ENCODE results near the gene ATP2B1. TPM values are rescaled to one million over a fixed set of nuclear protein-coding genes. Genes with fewer than 3 reads are reported as not detected.

Gene ATP2B1
- total RNA-seq, 2 donors from 2014 or later: 123 to 158 TPM

DNA sequence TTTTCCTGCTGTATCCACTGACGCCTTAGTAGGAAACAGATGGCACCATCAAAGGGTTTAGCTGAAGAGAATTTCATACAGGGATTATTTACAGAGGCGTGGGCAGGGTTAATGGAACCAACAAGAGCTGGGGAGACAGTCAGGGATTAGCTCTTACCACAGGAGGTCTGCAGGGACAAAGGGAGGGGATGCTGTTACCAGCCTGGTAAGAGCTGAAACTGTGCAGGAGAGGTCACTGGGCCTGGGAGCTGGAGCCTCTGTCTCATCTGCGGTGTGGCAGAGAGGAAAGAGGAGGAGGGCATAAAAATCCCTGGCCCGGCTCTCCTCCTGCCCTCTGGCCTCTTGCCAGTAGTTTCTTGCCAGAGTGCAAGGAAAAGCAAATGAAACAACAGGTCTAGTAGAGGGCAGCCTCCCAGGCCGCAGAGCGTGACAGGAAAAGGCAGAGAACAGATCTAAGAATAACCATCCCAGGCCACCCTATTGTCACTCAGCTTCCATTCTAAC lies 163.9 kb downstream of the ATP2B1 start:
- Mint-ChIP-seq H3K4me1 (peaks cover 16% of the 10 kb centered on the region), H3K27ac (no peak overlapping the region), H3K27me3 (no peaks in the 10 kb centered on the region), H3K36me3 (ENCODE audit: low read depth) (peaks cover 2% of the 10 kb centered on the region), H3K4me3 (no peak overlapping the region)
- no peaks in the 10 kb centered on the region for H3K9me3 ChIP-seq (ENCODE audit: control insufficient read depth, low read length, poor library complexity, severe bottlenecking)
- ATAC-seq (no peak), DNase-seq (no peak)

- no peaks in the 10 kb centered on the region for H3K9me3 ChIP-seq (ENCODE audit: control insufficient read depth, low read length, poor library complexity, severe bottlenecking)
- peaks cover 16% of the 10 kb centered on the region for H3K4me1 Mint-ChIP-seq
- H3K4me3 Mint-ChIP-seq: no peak overlapping the region
- no peak for DNase-seq
- no peak overlapping the region for H3K27ac Mint-ChIP-seq
- no peak for ATAC-seq
- H3K27me3 Mint-ChIP-seq: no peaks in the 10 kb centered on the region
- H3K36me3 Mint-ChIP-seq (ENCODE audit: low read depth): peaks cover 2% of the 10 kb centered on the region
Observed at GRCh38 chr12:89544022-89544421, 164.6 kb downstream of the ATP2B1 start.

DNA sequence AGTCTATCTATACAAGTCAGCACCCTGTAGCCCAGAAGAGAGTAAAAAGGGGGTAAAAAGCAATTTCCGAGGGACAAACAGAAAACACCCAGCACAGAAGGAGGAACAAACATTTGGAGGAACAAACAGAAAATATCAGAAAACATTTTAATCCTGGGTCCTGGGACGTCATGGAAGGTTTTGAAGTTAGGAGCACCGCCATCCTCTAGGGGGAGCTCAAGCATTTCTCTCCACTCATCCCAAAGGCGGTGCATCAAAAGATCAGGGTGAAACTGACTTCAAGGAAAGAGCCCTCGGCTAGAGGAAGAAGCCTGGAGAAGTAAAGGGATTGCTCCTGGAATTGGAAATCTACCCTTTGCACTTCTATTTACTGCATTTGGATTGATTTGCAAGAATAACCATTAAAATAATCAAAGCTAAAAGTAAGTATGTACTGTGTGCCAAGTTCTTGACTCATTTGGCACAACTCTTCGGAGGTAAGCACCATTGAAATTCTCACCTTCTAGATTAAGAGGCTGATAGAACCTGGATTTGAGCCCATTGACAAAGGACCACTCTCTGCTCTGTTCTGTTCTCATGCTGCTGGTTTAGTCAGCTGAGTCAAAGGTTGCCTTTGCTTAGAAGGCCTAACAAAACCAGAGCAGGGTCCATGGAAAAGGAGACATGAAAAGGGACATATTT lies 165.6 kb downstream of the ATP2B1 start:
- H3K4me3 Mint-ChIP-seq: peak overlapping the region; percentile 31
- peak; percentile 90 for ATAC-seq

DNA sequence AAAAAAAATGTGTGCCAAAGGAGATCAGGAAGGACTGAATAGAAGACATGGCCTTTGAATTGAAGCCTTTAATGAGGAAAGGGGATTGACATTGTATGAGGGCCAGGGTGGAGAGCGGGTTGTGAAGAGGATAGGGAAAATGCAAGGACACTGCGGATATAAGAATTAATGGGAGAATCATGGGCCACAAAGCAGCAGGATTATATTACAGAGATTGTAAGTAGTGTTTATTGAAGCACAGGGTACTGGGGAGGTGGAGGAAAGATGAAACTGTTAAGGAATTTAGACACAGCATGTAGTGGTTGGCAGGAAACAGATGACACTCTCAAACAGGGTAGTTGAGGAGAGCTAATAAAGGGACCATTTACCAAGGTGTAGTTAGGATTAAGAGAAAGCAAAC lies 166.4 kb downstream of the ATP2B1 start:
- peak overlapping the region; percentile 79 for H3K27ac Mint-ChIP-seq
- peak; percentile 14 for ATAC-seq
- no peaks in the 10 kb centered on the region for H3K27me3 Mint-ChIP-seq
- peaks cover 16% of the 10 kb centered on the region for H3K4me1 Mint-ChIP-seq
- no peak overlapping the region for H3K4me3 Mint-ChIP-seq
- DNase-seq: no peak
- no peaks in the 10 kb centered on the region for H3K9me3 ChIP-seq (ENCODE audit: control insufficient read depth, low read length, poor library complexity, severe bottlenecking)
- peaks cover 2% of the 10 kb centered on the region for H3K36me3 Mint-ChIP-seq (ENCODE audit: low read depth)

More for the DNA sequence above, 165.6 kb downstream of the ATP2B1 start:
- peaks cover 2% of the 10 kb centered on the region for H3K36me3 Mint-ChIP-seq (ENCODE audit: low read depth)
- H3K27me3 Mint-ChIP-seq: no peaks in the 10 kb centered on the region
- peak overlapping the region; percentile 79 for H3K27ac Mint-ChIP-seq
- H3K9me3 ChIP-seq (ENCODE audit: control insufficient read depth, low read length, poor library complexity, severe bottlenecking): no peaks in the 10 kb centered on the region
- DNase-seq: peak; percentile 20 to 49 (median 32)
- H3K4me1 Mint-ChIP-seq: peaks cover 16% of the 10 kb centered on the region

- H3K9me3 ChIP-seq (ENCODE audit: control insufficient read depth, low read length, poor library complexity, severe bottlenecking): no peaks in the 10 kb centered on the region
- ATAC-seq: no peak
- Mint-ChIP-seq H3K4me1 (peaks cover 16% of the 10 kb centered on the region), H3K27ac (no peak overlapping the region), H3K4me3 (no peak overlapping the region), H3K27me3 (no peaks in the 10 kb centered on the region), H3K36me3 (ENCODE audit: low read depth) (peaks cover 2% of the 10 kb centered on the region)
- DNase-seq: no peak
Observed at GRCh38 chr12:89540586-89540985, 168.1 kb downstream of the ATP2B1 start.

GRCh38 chr12:89539426-89540223 lies 169.0 kb downstream of the ATP2B1 start:
- H3K4me1 Mint-ChIP-seq: peaks cover 14% of the 10 kb centered on the region
- H3K36me3 Mint-ChIP-seq (ENCODE audit: low read depth): peaks cover 2% of the 10 kb centered on the region
- ATAC-seq (no peak), DNase-seq (no peak)
- H3K4me3 Mint-ChIP-seq: no peak overlapping the region
- H3K27ac Mint-ChIP-seq: no peak overlapping the region
- no peaks in the 10 kb centered on the region for H3K9me3 ChIP-seq (ENCODE audit: control insufficient read depth, low read length, poor library complexity, severe bottlenecking)
- no peaks in the 10 kb centered on the region for H3K27me3 Mint-ChIP-seq

DNA sequence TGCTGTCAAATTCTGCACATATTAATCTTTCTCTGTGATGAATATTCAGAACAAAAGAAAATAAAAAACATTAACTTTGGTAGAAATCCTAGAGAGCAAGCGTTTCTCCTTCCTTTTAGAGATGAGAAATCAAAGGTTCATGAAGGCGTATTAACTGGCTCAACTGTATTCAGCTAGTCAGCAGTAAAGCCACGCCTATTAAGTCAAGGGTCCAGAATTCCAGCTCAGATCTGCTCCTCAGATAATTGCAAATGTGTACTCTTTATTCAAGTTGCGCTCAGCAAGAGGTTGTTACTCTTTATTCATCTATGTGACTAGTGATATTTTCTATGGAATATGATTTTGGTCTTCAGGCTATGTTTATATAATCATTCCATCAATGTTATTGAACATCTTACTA lies 169.7 kb downstream of the ATP2B1 start:
- Mint-ChIP-seq H3K27me3 (no peaks in the 10 kb centered on the region), H3K4me3 (no peak overlapping the region)

More for the DNA sequence above, 169.7 kb downstream of the ATP2B1 start:
- no peaks in the 10 kb centered on the region for H3K9me3 ChIP-seq (ENCODE audit: control insufficient read depth, low read length, poor library complexity, severe bottlenecking)
- no peak overlapping the region for H3K27ac Mint-ChIP-seq
- no peak for ATAC-seq
- H3K36me3 Mint-ChIP-seq (ENCODE audit: low read depth): peaks cover 4% of the 10 kb centered on the region
- no peak for DNase-seq
- H3K4me1 Mint-ChIP-seq: peaks cover 17% of the 10 kb centered on the region

Other genes with a start within 250 kb of the ATP2B1 start
- 10 to 100 TPM in 1 of 2 donors, 1 to 10 TPM in 1; 9.0 to 13.2 TPM for gene GALNT4, start 184.0 kb downstream of the ATP2B1 start, total RNA-seq
- gene POC1B, start 182.8 kb downstream of the ATP2B1 start, total RNA-seq: 10 to 100 TPM; 18.2 to 22.0 TPM